ENCODE data around the gene TMEM107.
"Not testable (repeated sequence)": the region's sequence is repeated elsewhere in the genome, so short reads cannot be mapped to it uniquely, and the experiment has no call there.

The TMEM107 gene

DNA sequence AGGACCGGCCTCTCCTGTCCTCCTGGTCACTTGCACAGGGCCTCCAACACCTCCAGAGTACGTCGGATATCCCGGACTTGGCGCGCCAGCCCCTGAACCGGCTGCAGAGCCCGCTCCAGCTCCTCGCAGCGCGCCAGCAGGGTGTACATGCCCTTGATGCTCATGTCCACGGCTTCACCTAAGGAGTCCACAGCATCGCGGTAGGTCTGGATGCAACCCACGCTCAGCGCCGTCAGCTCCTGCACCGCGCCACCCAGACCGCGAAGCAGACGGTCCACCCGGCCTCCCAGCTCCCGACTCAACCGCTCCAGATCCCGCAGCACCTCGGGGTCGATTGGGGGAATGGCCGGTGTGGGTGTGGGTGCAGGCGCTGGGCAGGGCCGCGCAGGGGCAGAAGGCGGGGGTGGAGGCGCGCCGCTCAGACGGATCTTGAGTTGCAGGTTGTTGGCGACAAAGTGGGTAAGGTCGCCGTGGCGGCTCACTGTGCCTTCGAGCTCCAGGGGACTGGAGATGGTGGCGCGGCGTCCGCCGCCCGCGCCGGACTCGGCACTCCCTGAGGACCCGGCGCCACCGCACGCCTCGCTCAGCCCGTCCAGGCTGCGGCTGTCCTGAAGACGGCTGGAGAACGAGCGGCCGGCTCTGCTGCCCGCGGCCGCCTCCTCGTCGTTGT lies 13.0 kb upstream of the TMEM107 start:
- no peak for DNase-seq

GRCh38 chr17:8188263-8188839 lies 12.2 kb upstream of the TMEM107 start:
- no peak for DNase-seq

GRCh38 chr17:8187517-8188262 lies 11.5 kb upstream of the TMEM107 start:
- DNase-seq: peak; percentile 95 to 96

DNA sequence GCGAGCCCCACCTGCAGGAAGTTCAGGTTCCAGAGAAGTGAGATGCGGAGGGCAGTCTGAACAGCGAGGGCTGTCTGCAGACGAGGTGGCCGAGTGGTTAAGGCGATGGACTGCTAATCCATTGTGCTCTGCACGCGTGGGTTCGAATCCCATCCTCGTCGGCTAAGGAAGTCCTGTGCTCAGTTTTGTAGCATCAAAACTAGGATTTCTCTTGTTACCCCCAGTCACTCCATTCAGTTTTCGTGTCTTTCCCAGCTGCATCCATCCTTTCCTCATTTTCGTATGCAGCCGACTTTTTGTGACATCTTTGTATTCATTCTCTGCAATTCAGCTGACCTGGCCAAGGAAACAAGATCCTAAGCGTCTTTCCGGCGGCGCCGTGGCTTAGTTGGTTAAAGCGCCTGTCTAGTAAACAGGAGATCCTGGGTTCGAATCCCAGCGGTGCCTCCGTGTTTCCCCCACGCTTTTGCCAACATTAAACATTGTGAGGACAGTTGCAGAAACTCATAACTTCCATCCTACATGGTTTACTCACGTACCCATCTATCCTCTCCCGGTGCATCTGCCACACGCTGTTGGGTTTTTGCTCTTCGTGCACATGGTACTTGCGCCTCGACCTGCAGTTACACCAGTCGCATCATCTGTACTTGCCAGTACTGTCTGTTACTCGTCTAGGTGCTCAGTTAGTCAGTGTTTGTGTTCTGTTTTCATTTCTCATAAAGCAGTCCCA lies 10.8 kb upstream of the TMEM107 start:
- peak; percentile 99 for DNase-seq

DNA sequence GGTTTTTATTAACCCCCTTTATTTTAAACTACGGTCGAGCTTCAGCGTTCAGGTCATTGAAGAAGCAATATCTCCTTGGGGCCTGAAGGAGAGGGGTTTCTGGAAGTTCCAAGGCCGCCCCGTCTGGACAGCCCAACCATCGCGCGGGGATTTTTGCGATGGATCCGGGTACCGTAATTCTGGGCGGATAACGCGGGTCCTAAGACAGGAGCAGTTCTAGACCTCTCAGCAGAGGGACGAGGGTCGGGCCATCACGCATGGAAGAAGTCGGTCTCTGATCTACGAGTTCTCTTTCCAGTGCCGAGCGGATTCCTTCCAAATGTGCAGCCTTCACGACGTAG lies 10.2 kb upstream of the TMEM107 start:
- DNase-seq: no peak

GRCh38 chr17:8185582-8186445 lies 9.6 kb upstream of the TMEM107 start:
- DNase-seq: peak; percentile 99

- DNase-seq: no peak
Observed at GRCh38 chr17:8176998-8177731, 985 bp upstream of the TMEM107 start.

DNA sequence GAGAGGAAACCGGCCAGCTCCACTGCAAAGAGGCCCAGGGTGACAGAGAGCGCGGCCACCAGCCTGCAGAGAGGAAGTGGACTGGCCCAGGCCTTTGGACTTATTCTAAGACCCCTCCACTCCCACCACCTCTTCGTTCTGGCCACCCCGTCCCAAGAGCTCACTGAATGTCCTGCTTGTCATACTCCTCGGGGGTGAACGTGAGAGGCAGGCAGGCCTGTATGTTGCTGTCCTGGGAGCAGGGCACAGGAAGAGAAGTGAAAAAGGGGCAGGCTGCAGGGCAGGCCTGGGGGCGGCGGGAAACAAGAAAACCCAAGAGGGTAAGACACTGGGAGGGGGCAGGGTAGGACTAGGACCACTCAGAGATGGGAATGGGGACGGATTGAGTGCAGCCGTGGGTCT lies 384 bp downstream of the TMEM107 start:
- no peak for DNase-seq

DNA sequence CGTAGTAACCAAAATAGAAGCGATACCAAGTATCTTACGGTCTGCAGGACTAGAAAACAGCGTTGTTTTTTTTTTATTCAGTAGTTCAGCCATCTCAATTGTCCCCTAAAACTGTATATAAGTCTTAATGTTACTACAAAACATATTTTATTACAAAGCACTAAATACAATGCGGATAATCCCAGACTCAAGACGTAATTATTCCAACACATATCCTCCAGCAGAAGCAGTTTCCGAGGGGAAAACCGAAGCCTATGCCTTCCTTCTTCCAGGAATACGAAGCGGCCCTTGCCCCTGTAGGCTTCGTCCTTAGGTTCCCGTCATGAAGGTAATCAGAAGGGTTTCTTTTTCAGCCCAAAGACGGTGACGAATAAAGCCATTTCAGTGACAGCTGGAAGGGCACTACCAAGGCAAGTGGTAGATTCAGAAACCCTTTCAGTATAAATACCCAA lies 2.3 kb downstream of the TMEM107 start:
- DNase-seq: no peak

GRCh38 chr17:8173056-8173870 lies 2.9 kb downstream of the TMEM107 start:
- peak in 1 of 2 donors; percentile 69 for DNase-seq

DNA sequence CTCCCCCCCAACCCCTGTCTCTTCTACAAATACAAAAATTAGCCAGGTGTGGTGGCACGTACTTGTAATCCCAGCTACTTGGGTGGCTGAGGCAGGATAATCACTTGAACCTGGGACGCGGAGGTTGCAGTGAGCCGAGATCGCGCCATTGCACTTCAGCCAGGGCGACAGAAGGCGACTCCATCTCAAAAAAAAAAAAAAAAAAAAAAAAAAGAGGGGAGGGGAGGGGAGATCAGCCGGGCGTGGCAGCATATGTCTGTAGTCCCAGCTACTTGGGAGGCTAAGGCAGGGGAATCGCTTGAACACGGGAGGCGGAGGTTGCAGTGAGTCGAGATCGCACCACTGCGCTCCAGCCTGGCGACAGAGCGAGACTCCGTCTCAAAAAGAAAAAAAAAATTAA lies 6.0 kb downstream of the TMEM107 start:
- not testable (repeated sequence) for DNase-seq

GRCh38 chr17:8167526-8167925 lies 8.7 kb downstream of the TMEM107 start:
- no peak for DNase-seq

- DNase-seq: no peak
Observed at GRCh38 chr17:8166731-8167130, 9.4 kb downstream of the TMEM107 start.

- DNase-seq: no peak
Observed at GRCh38 chr17:8164815-8165131, 11.4 kb downstream of the TMEM107 start.

- peak; percentile 63 to 70 for DNase-seq
Observed at GRCh38 chr17:8163978-8164814, 12.0 kb downstream of the TMEM107 start.

- no peak for DNase-seq
Observed at GRCh38 chr17:8162997-8163977, 12.9 kb downstream of the TMEM107 start.

DNA sequence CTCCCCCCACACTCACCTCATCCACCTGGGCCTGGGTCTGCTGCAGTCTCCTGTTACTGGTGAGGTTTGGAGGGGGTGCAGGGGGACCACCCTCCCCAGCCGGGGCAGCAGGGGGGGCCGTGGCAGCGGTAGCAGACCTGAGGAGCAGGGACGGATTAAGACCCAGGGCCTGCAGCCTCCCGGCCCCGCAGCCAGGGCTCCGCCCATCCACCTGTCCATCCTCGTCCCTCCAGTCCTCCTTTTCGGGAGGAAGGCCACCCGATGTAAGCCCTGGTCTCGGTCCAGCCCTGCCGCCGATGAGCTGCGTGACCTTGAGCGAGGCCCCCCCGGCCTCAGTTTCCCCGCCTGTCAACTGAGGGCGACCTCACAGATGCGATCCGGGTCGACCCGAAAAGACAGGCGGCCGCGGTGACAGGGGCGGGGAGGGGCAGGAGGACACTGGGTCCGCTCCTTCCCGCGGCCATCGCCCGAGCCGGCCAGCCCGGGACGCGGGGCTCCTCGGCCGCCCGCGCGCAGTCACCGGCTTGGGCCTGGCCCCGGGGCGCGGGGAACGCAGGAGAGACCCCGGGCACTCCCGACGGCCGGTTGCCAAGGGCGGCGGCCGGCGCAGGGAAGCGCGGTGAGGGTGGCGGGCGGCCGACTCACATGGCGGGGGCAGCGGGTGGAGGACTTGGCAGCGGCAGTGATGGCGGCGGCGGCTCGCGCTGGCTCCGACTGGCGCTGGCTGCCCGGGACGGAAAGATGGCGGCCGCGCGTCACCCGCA lies 13.8 kb downstream of the TMEM107 start, which contains the start of gene VAMP2:
Gene VAMP2 (minus strand): TSS at position 716 of the 764 bp plus-strand sequence. CDS start 69 bp downstream, at position 647.
- peak; percentile 71 to 82 for DNase-seq

Data from stimulated activated CD4-positive, alpha-beta T cell treated with anti-CD3 and anti-CD28 coated beads, Interleukin-2, amount 100 ng/mL, for 48 hours (primary cell).